Neural crest cell (in vitro differentiated cells): ENCODE results near the gene WSCD2. TPM values are rescaled to one million over a fixed set of nuclear protein-coding genes. Genes with fewer than 3 reads are reported as not detected.
A peak's percentile ranks its signal among the peaks of the same experiment; 100 is the strongest.

Source experiments
- DNase-seq: peaks from one replicate; pipeline ENCODE4 v3.0.0; 2021; ENCODE audit warnings: low read depth, mixed read lengths, low spot score
- H3K27ac Mint-ChIP-seq: one replicate; pipeline ENCODE4 v1.8.0; 2021; ENCODE audit warnings: mild to moderate bottlenecking, mixed read lengths; ENCODE audit not compliant: unreplicated experiment
- H3K27me3 Mint-ChIP-seq: 2 replicates; pipeline ENCODE4 v1.8.0; 2021; ENCODE audit warnings: low read depth, mild to moderate bottlenecking, mixed read lengths
- H3K36me3 Mint-ChIP-seq: 2 replicates; pipeline ENCODE4 v1.8.0; 2021; ENCODE audit warnings: low read depth, mild to moderate bottlenecking, mixed read lengths
- H3K4me1 Mint-ChIP-seq: 2 replicates; pipeline ENCODE4 v1.8.0; 2021; ENCODE audit warnings: mixed read lengths
- H3K4me3 Mint-ChIP-seq: one replicate; pipeline ENCODE4 v1.8.0; 2021; ENCODE audit warnings: mild to moderate bottlenecking, mixed read lengths
- H3K9me3 Mint-ChIP-seq: 2 replicates; pipeline ENCODE4 v1.8.0; 2021; ENCODE audit warnings: mixed read lengths
- CTCF ChIP-seq: fragments of 200-600 bp; sonication (generic); conservative IDR thresholded peaks from 2 replicates; pipeline ENCODE4 v1.5.0; 2021; ENCODE audit warnings: antibody characterized with exemption, mild to moderate bottlenecking
- total RNA-seq: library from RNA; stranded (reverse); gene quantifications from 2 replicates; pipeline ENCODE4 v1.2.1, GENCODE V29; 2021

Gene WSCD2
- total RNA-seq, 1 donor from 2014 or later: 1.4 TPM

- no peaks in the 10 kb centered on the region for H3K36me3 Mint-ChIP-seq
- no peak overlapping the region for H3K4me3 Mint-ChIP-seq
- peaks cover 46% of the 10 kb centered on the region for H3K27me3 Mint-ChIP-seq
- peaks cover 29% of the 10 kb centered on the region for H3K4me1 Mint-ChIP-seq
- DNase-seq: no peak
- no peak for TF ChIP-seq CTCF
- H3K9me3 Mint-ChIP-seq: no peaks in the 10 kb centered on the region
- no peak overlapping the region for H3K27ac Mint-ChIP-seq
Observed at GRCh38 chr12:108232565-108232964, 103.5 kb downstream of the WSCD2 start.

- peak; percentile 13 for TF ChIP-seq CTCF
- no peak overlapping the region for H3K27ac Mint-ChIP-seq
- H3K4me1 Mint-ChIP-seq: peaks cover 20% of the 10 kb centered on the region
- peaks cover 54% of the 10 kb centered on the region for H3K27me3 Mint-ChIP-seq
- H3K9me3 Mint-ChIP-seq: no peaks in the 10 kb centered on the region
- no peak overlapping the region for H3K4me3 Mint-ChIP-seq
- DNase-seq: no peak
- H3K36me3 Mint-ChIP-seq: no peaks in the 10 kb centered on the region
Observed at GRCh38 chr12:108234158-108234557, 105.1 kb downstream of the WSCD2 start.

- peaks cover 57% of the 10 kb centered on the region for H3K27me3 Mint-ChIP-seq
- H3K9me3 Mint-ChIP-seq: no peaks in the 10 kb centered on the region
- no peak overlapping the region for H3K27ac Mint-ChIP-seq
- peaks cover 19% of the 10 kb centered on the region for H3K4me1 Mint-ChIP-seq
- no peak for DNase-seq
- no peak for TF ChIP-seq CTCF
- peak overlapping the region; percentile 59 for H3K4me3 Mint-ChIP-seq
- no peaks in the 10 kb centered on the region for H3K36me3 Mint-ChIP-seq
Observed at GRCh38 chr12:108235197-108235984, 106.3 kb downstream of the WSCD2 start.

- TF ChIP-seq CTCF: no peak
- Mint-ChIP-seq H3K9me3 (no peaks in the 10 kb centered on the region), H3K4me1 (peaks cover 19% of the 10 kb centered on the region), H3K27me3 (peaks cover 53% of the 10 kb centered on the region), H3K4me3 (no peak overlapping the region), H3K27ac (no peak overlapping the region), H3K36me3 (no peaks in the 10 kb centered on the region)
- DNase-seq: no peak
Observed at GRCh38 chr12:108235985-108236263, 106.8 kb downstream of the WSCD2 start.

- TF ChIP-seq CTCF: no peak
- Mint-ChIP-seq H3K27ac (no peak overlapping the region), H3K9me3 (no peaks in the 10 kb centered on the region), H3K27me3 (peaks cover 52% of the 10 kb centered on the region), H3K4me3 (no peak overlapping the region), H3K4me1 (peaks cover 19% of the 10 kb centered on the region), H3K36me3 (no peaks in the 10 kb centered on the region)
- no peak for DNase-seq
Observed at GRCh38 chr12:108236366-108236765, 107.3 kb downstream of the WSCD2 start.
